Osteocyte (in vitro differentiated cells): ENCODE data around the gene GSDME. TPM values are rescaled to one million over a fixed set of nuclear protein-coding genes. Genes with fewer than 3 reads are reported as not detected.
A peak's percentile ranks its signal among the peaks of the same experiment; 100 is the strongest.

Experiments used
- DNase-seq: peaks from one replicate; pipeline ENCODE4 v3.0.0; 2021; ENCODE audit warnings: mixed read lengths; ENCODE audit not compliant: unreplicated experiment; ENCODE audit errors: extremely low spot score
- H3K27ac Mint-ChIP-seq: one replicate; pipeline ENCODE4 v1.8.0; 2021; ENCODE audit warnings: mild to moderate bottlenecking, mixed read lengths; ENCODE audit not compliant: unreplicated experiment
- H3K27me3 Mint-ChIP-seq: one replicate; pipeline ENCODE4 v1.8.0; 2021; ENCODE audit warnings: mixed read lengths; ENCODE audit not compliant: unreplicated experiment
- H3K36me3 Mint-ChIP-seq: one replicate; pipeline ENCODE4 v1.8.0; 2021; ENCODE audit warnings: mixed read lengths; ENCODE audit not compliant: unreplicated experiment
- H3K4me1 Mint-ChIP-seq: one replicate; pipeline ENCODE4 v1.8.0; 2021; ENCODE audit warnings: mixed read lengths; ENCODE audit not compliant: unreplicated experiment
- H3K4me3 Mint-ChIP-seq: one replicate; pipeline ENCODE4 v1.8.0; 2021; ENCODE audit warnings: mild to moderate bottlenecking, moderate library complexity, mixed read lengths; ENCODE audit not compliant: unreplicated experiment
- H3K9me3 Mint-ChIP-seq: one replicate; pipeline ENCODE4 v1.8.0; 2021; ENCODE audit warnings: mixed read lengths; ENCODE audit not compliant: unreplicated experiment
- total RNA-seq: library from RNA; stranded (reverse); gene quantifications from 2 replicates; pipeline ENCODE4 v1.2.1, GENCODE V29; 2021
- TF ChIP-seq, protein P1 (sequence below): fragments of 200-600 bp; sonication (generic); IDR thresholded peaks from 2 replicates; pipeline ENCODE4 v1.5.0; 2021; ENCODE audit warnings: antibody characterized with exemption, mild to moderate bottlenecking, moderate library complexity

The GSDME gene
- total RNA-seq, 1 donor from 2014 or later = 10.2 TPM

DNA sequence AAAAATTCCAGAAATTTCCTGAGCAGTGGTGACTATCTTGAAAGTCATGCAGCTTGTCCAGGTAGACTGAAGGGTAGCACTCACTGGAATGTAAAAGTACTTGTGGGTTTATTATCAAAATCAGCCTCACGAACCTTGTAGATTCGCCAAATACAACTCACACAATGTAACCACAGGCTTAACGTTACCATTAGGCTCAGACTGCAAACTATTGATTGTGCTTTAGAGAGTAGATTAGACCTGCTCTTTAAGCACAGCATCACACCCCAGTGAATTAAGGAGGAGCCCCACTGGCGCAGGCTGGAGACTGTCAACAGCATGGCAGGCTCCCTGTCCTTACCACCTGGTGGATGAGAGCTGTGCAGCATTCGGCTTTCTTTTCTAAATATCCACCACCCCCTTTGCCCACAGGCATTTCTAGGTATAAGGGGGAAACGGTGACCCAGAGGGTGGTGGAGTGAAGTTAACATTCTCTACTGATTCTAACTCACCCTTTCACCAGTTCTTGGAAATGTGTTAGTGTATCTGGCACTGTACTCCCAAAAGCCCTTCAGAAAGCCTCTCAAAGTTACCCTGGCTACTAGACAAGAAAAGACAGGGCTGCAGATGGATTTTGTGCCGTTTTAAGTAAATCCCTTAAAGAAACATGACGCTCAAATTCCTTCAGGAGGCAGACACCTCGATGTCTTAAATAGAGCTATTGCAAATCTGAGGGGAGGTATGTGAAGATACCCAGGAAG, 56.6 kb downstream of the GSDME start:
- TF ChIP-seq, protein P1, sequence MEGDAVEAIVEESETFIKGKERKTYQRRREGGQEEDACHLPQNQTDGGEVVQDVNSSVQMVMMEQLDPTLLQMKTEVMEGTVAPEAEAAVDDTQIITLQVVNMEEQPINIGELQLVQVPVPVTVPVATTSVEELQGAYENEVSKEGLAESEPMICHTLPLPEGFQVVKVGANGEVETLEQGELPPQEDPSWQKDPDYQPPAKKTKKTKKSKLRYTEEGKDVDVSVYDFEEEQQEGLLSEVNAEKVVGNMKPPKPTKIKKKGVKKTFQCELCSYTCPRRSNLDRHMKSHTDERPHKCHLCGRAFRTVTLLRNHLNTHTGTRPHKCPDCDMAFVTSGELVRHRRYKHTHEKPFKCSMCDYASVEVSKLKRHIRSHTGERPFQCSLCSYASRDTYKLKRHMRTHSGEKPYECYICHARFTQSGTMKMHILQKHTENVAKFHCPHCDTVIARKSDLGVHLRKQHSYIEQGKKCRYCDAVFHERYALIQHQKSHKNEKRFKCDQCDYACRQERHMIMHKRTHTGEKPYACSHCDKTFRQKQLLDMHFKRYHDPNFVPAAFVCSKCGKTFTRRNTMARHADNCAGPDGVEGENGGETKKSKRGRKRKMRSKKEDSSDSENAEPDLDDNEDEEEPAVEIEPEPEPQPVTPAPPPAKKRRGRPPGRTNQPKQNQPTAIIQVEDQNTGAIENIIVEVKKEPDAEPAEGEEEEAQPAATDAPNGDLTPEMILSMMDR = no peak
- Mint-ChIP-seq H3K36me3 (no peaks in the 10 kb centered on the region), H3K4me1 (peaks cover 39% of the 10 kb centered on the region), H3K9me3 (no peaks in the 10 kb centered on the region), H3K27me3 (no peaks in the 10 kb centered on the region), H3K4me3 (no peak overlapping the region), H3K27ac (peak overlapping the region; percentile 10)
- no peak for DNase-seq

DNA sequence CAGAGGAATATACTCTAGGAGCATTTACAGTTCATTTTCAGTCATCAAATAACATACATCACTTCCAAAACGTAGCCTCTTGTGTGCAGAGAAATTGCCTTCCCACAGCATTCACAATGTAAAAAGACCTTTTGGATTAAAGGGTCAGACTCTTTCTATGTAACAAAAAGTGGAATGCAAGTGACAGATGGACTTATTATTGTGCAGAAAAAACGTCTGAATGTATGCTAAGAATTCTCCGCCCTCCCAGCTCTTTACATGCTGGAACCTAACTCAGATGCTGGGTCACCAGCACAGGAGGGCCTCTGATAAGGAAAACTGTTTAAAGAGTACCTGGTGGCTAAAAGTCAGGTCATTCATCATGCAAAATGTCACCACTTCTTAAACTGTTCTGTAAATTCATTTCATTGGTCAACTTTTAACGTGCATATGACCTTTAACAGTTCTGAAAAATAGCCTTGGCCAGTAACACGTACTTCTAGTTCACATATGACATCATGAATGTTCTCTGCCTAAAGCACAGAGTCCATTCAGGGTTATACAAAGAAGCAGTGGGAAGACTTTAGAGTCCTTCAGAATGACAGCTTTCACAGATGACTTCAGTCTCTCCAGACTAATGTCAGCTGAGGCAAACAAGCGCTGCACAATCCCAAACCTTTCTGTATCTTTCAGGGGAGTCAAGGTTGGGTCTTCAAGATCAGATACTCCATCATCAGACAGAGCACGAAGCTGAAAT, 58.6 kb downstream of the GSDME start:
- no peaks in the 10 kb centered on the region for H3K9me3 Mint-ChIP-seq
- no peak overlapping the region for H3K4me3 Mint-ChIP-seq
- H3K27me3 Mint-ChIP-seq = no peaks in the 10 kb centered on the region
- TF ChIP-seq, protein P1 = no peak
- H3K4me1 Mint-ChIP-seq = peaks cover 31% of the 10 kb centered on the region
- DNase-seq = no peak
- H3K27ac Mint-ChIP-seq = no peak overlapping the region
- no peaks in the 10 kb centered on the region for H3K36me3 Mint-ChIP-seq

DNA sequence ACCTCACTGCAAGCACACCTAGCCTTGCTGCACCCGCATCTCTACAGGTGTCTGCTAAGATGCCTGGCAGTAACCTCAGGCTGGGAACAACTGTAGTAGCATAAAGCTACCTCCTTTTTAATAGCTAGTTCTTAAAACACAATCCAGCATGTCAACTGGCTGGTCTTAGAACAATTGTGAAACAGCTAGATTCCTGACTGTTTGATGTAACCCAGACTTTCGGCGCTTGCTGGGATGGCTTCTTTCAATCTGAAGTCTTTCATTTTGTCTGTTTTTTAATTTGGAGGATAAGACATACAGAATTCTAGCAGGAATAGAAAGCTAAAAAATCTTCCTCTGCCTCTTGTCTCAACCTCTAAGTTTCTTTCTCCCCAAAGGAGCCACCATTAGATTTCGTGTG, 59.8 kb downstream of the GSDME start:
- TF ChIP-seq, protein P1 = no peak
- Mint-ChIP-seq H3K4me3 (no peak overlapping the region), H3K27ac (no peak overlapping the region), H3K36me3 (no peaks in the 10 kb centered on the region), H3K9me3 (no peaks in the 10 kb centered on the region), H3K4me1 (peaks cover 18% of the 10 kb centered on the region), H3K27me3 (no peaks in the 10 kb centered on the region)
- no peak for DNase-seq

- H3K27ac Mint-ChIP-seq = no peak overlapping the region
- no peak overlapping the region for H3K4me3 Mint-ChIP-seq
- TF ChIP-seq, protein P1 = no peak
- peaks cover 2% of the 10 kb centered on the region for H3K4me1 Mint-ChIP-seq
- no peaks in the 10 kb centered on the region for H3K27me3 Mint-ChIP-seq
- no peaks in the 10 kb centered on the region for H3K36me3 Mint-ChIP-seq
- DNase-seq = no peak
- H3K9me3 Mint-ChIP-seq = no peaks in the 10 kb centered on the region
Measured at GRCh38 chr7:24692592-24692991, 64.7 kb downstream of the GSDME start.

DNA sequence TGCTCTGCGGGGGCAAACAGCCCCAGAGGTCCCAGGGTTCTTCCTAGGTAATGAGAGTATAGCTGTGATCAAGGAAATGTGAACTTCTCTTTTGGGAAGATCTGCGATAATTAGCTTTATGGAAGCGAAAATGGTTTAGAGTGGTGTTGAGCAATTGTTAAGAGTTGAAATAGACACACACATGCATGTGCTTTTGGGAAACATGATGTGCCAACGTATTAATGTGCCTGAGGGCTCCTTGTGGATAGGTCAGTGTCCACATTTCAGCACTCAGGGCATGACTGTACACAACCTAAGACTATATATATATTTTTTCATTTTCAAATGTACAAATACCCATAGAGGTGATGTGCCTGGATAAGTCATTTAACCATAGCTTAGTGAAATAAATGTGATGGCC, 67.0 kb downstream of the GSDME start:
- no peak for DNase-seq
- peaks cover 2% of the 10 kb centered on the region for H3K4me1 Mint-ChIP-seq
- no peak overlapping the region for H3K4me3 Mint-ChIP-seq
- H3K27ac Mint-ChIP-seq = no peak overlapping the region
- H3K27me3 Mint-ChIP-seq = no peaks in the 10 kb centered on the region
- no peaks in the 10 kb centered on the region for H3K36me3 Mint-ChIP-seq
- H3K9me3 Mint-ChIP-seq = no peaks in the 10 kb centered on the region
- TF ChIP-seq, protein P1 = no peak
